Fibroblast of skin of scalp (primary cell): ENCODE measurements around the gene FRMPD2.
A peak's percentile ranks its signal among the peaks of the same experiment; 100 is the strongest.
"Not testable (repeated sequence)": the region's sequence is repeated elsewhere in the genome, so short reads cannot be mapped to it uniquely, and the experiment has no call there.

Experiments
- DNase-seq: peaks from one replicate; pipeline ENCODE4 v3.0.0-alpha.2; 2013

Gene FRMPD2

GRCh38 chr10:48287417-48288391, 13.2 kb upstream of the FRMPD2 start:
- no peak for DNase-seq

DNA sequence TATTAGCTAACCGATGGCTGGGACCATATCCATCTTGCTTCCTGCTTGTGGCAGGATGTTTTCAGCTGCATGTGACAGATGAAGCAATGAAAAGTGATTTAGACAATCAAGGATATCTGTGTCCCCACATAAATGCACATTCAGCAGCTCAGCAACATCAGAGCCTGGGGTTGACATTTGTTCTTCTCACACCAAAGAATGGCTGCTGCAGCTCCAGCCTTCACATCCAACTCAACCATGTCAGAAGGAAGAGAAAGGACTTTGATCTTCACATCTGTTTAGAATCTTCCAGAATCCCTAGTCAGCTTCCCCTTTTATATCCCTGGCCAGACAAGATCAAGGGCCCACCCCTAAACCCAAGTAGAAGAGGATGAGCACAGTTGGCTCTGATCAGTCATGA, 11.9 kb upstream of the FRMPD2 start:
- DNase-seq: no peak

DNA sequence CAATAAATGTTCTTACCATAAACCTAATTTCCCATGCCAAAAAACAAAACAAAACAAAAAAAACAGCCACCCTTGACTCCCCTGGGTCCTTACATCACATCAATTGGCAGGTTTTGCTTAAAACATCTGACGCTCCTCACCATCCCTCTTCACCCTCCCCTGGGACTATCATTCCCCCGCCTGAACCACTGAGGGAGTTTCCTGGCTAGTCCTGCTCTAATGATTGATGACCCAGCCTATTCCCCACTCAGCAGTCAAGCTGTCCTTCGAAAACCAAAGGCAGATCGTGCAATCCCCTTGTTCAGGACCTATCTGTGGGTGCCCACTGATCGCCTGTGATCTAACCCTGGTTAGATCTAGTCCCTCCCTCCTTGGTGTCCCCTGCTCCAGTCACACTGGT, 11.2 kb upstream of the FRMPD2 start:
- DNase-seq: no peak

GRCh38 chr10:48284811-48285210, 10.3 kb upstream of the FRMPD2 start:
- DNase-seq: no peak

DNA sequence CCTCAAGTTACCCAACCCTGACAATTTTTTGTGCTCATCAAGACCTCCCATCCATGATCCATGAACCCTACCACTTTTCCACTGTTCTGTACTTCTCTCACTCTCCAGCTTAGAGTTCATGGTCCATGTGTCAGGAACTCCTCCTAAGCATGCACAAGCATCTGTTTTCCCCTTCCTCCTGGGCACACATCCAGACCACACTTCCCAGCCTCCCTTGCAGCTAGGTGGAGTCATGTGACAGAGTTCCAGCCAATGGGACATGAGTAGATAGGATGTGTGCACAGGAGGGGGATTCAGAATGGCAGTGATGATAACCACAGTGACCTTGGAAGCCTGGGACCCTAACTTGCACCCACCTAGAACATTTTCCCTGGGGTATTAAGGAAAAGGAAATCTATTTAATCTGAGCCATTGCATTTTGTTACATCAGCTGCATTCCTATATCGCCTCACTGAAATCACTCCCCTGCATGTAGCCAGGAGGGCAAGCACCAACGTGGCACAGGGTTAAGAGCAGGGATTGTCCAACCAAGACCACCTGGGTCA, 9.6 kb upstream of the FRMPD2 start:
- DNase-seq: peak; percentile 8

GRCh38 chr10:48282829-48283228, 8.3 kb upstream of the FRMPD2 start:
- no peak for DNase-seq

- DNase-seq: not testable (repeated sequence)
Observed at GRCh38 chr10:48281697-48282096, 7.2 kb upstream of the FRMPD2 start.

DNA sequence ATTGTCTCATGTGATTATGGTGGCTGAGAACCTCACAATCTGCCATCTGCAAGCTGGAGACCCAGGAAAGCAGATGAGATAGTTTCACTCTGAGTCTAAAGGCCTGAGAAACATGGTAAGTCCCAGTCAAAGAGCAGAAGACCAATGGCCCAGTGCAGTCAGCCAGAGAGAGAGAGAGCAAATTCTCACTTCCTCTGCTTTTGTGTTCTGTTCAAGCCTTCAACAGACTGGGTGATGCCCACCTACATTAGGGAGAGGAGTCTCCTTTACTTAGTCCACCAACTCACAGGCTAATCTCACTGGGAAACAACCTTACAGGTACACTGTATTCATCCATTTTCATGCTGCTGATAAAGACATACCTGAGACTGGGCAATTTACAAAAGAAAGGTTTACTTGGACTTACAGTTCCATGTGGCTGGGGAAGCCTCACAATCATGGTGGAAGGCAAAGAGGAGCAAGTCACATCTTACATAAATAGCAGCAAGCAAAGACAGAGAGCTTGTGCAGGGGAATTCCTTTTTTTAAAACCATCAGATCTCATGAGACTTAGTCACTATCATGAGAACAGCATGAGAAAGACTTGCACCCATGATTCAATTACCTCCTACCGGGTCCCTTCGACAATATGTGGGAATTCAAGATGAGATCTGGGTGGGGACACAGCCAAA, 4.7 kb upstream of the FRMPD2 start:
- DNase-seq: no peak

DNA sequence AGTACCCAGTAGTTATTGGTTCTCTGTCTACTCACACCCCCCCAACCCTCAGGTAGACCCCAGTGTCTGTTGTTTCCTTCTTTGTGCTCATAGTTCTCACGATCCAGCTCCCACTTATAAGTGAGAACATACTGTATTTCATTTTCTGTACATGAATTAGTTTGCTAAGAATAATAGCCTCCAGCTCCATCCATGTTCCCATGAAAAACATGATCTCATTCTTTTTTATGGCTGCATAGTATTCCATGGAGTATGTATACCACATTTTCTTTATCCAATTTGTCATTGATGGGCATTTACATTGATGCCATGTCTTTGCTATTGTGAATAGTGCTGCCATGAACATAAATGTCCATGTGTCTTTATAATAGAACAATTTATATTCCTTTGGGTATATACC, 2.6 kb upstream of the FRMPD2 start:
- DNase-seq: no peak

GRCh38 chr10:48273741-48274140, 755 bp downstream of the FRMPD2 start:
- no peak for DNase-seq

GRCh38 chr10:48272682-48273081, 1.8 kb downstream of the FRMPD2 start:
- no peak for DNase-seq

GRCh38 chr10:48271047-48271730, 3.3 kb downstream of the FRMPD2 start:
- no peak for DNase-seq

GRCh38 chr10:48266528-48266927, 8.0 kb downstream of the FRMPD2 start:
- DNase-seq: no peak

DNA sequence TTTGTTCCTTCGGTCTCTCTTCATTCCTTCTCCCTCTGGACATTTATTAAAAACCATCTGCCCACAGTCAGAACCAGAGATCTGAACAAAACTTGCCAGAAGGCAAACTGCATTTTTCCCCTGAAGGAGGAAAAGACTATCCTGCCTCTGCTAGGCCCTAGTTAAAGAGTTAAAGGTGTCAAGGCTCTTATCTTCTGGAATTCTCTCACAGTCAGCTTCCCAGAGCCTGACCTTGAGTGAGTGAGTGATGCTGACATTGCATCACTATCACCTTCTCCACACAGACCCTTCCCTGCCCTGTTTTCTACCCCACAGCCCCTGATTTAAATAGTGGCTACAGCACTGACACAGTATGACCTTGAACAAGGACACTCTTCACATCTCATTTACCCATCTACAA, 16.4 kb downstream of the FRMPD2 start:
- DNase-seq: no peak

GRCh38 chr10:48257407-48257961, 17.0 kb downstream of the FRMPD2 start:
- no peak for DNase-seq

DNA sequence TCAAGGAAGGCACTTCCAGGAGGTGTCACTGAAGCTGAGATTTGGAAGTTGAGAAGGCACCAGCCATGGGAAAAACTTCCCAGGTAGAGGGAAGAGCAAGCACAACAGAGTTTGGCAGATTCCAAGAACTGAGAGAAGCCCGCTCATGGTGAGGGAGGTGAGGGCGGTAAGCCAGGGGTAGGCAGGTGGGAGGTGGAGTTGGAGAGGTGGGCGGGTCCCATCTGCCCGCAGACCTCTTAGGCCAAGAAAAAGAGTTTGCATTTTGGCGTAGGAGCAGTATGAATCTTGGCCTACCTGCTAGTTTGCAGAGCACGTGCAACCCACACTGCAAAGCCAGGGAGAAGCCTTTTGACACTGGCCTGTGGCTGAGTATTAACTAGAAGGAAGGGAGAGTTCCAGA, 18.8 kb downstream of the FRMPD2 start:
- no peak for DNase-seq

DNA sequence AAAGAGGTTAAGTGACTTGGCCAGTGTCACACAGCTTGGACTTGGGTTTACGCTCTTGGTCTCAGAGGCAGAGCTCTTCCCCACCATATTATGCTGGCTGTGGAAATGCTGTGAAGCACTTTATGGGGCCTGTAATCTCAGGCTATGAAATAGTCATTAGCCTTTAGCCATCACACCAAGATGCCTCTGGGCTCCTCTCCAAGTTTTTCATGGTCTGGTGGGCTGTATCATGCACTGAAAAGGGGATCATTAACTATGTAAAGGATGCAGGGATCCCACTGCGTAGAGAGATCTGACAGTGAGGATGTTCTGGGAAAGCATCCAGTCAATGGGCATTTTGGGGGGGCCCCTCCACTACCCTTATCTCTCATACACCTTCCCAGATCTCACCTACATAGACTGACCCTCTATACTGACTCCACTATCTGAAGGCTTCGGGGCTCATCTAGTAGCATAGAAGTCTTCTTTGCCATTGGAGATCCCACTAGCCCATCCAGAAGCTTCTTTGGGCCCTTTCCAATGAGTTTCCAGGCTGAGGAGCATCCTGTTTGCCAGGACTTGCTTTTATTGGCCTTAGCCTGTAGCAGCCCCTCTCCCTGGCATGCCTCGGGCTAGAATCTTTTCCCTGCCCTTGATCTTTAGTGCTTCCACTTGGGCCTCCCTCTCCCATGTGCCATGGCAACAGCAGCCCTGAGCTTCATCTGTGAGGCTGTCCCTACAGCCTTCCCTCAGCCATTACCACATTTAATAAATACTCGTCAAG, 19.6 kb downstream of the FRMPD2 start:
- no peak for DNase-seq

GRCh38 chr10:48253970-48254657, 20.4 kb downstream of the FRMPD2 start:
- DNase-seq: peak; percentile 83

GRCh38 chr10:48252354-48252650, 22.2 kb downstream of the FRMPD2 start:
- DNase-seq: no peak

DNA sequence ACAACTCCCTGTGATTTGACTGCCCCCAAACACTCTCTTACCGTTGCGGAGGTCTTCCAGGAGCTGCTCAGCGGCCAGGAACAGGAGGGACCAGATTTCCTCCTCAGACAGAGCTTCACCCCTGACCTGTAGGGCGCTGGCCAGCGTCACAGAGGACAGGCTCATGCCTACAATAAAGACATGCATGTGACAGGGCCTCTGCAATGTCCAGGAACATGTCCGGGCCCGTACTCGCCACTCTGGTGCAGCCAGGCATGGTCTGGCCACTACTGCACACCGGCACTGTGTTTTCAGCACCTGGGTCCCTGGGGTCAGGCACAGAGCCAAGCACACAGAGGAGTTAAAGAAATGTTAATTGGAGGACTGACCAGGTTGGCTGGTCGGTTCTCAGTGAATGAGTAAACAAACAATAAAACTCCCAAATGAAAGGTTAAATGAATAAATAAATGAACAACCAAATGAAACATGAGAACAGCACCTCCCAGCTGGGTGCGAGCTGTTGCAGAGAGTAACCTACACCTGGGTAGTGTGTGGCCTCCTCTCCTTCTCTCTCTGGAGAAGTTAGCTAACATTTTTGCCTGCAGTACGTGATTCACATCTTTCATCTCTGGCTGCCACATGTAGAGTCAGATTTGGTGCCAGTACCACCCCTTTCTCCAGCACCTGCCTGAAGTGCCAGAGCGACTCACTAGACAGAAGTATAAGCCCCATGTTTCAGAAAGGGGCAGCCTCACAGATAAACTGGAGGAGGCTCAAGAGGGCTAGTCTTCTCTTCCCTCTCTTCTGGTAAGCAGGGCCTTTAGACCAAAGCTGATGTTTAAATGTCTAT, 22.8 kb downstream of the FRMPD2 start:
- no peak for DNase-seq

DNA sequence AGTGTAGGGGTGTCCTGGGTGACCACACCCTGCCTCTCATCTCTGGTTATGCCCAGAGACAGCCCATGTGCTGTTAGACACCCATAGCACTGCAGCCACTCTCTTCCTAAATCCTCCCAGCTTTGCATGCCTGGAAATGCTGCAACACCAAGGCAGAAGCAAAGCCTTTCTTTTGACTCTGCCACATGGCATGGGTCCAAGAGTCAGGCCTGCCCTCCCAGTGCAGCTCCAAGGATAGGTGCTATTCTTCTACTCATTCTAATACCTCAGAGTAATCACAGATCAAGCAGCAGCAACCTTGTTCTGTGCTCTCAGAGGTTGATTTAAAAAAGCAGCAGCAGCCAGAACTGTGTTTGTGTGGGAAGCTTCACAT, 23.4 kb downstream of the FRMPD2 start:
- no peak for DNase-seq
